DOHH2 (cell line): ENCODE data around the gene SIDT1.

Source experiments
- H3F3A ChIP-seq: fragments of 200-600 bp; sonication (generic), shearing (Covaris generic); 2 replicates; pipeline ENCODE4 v1.6.0; 2016; ENCODE audit warnings: antibody characterized with exemption, mild to moderate bottlenecking; ENCODE audit not compliant: control insufficient read depth, insufficient read depth
- H3K27ac ChIP-seq: fragments of 200-600 bp; sonication (generic); 2 replicates; pipeline ENCODE4 v1.5.1; 2014; ENCODE audit warnings: low read depth, mild to moderate bottlenecking, low read length, moderate library complexity
- H3K27me3 ChIP-seq: fragments of 200-600 bp; sonication (generic); 2 replicates; pipeline ENCODE4 v1.6.1; 2014; ENCODE audit warnings: mild to moderate bottlenecking, low read length, mixed read lengths; ENCODE audit not compliant: control insufficient read depth
- H3K36me3 ChIP-seq: fragments of 200-600 bp; sonication (generic); 2 replicates; pipeline ENCODE4 v1.6.1; 2014; ENCODE audit warnings: mild to moderate bottlenecking, low read length, moderate library complexity, mixed read lengths; ENCODE audit not compliant: control insufficient read depth
- H3K4me1 ChIP-seq: fragments of 200-600 bp; sonication (generic); 2 replicates; pipeline ENCODE4 v1.6.1; 2014; ENCODE audit warnings: mild to moderate bottlenecking, low read length, mixed read lengths; ENCODE audit not compliant: control insufficient read depth
- H3K4me2 ChIP-seq: fragments of 200-600 bp; sonication (generic); 2 replicates; pipeline ENCODE4 v1.6.0; 2014; ENCODE audit warnings: mild to moderate bottlenecking, low read length, moderate library complexity
- H3K4me3 ChIP-seq: fragments of 200-600 bp; sonication (generic); 2 replicates; pipeline ENCODE4 v1.5.1; 2014; ENCODE audit warnings: mild to moderate bottlenecking, low read length, mixed read lengths
- H3K79me2 ChIP-seq: fragments of 200-600 bp; sonication (generic); 2 replicates; pipeline ENCODE4 v1.6.1; 2014; ENCODE audit warnings: mild to moderate bottlenecking, low read length, mixed read lengths; ENCODE audit not compliant: control insufficient read depth
- H3K9me2 ChIP-seq: fragments of 200-600 bp; sonication (generic); replicated peaks from 2 replicates; pipeline ENCODE4 v1.6.1; 2014; ENCODE audit warnings: mild to moderate bottlenecking, low read length, mixed read lengths; ENCODE audit not compliant: control insufficient read depth
- H3K9me3 ChIP-seq: fragments of 200-600 bp; sonication (generic); 2 replicates; pipeline ENCODE4 v1.6.1; 2014; ENCODE audit warnings: antibody characterized with exemption, low read length, mixed read lengths; ENCODE audit not compliant: control insufficient read depth, insufficient read depth
- H4K20me1 ChIP-seq: fragments of 200-600 bp; sonication (generic); 2 replicates; pipeline ENCODE4 v1.6.0; 2014; ENCODE audit warnings: low read depth, mild to moderate bottlenecking, antibody characterized with exemption, low read length, moderate library complexity; ENCODE audit not compliant: control insufficient read depth, insufficient read depth
- EZH2phosphoT487 ChIP-seq: fragments of 200-600 bp; sonication (generic); IDR thresholded peaks from 2 replicates; pipeline ENCODE4 v1.6.1; 2017; ENCODE audit warnings: borderline replicate concordance, mild to moderate bottlenecking, antibody characterized with exemption, low read length, moderate library complexity, mixed read lengths
- TF ChIP-seq, protein P1 (sequence below): fragments of 200-600 bp; sonication (generic); IDR thresholded peaks from one replicate; pipeline ENCODE4 v1.5.1; 2014; ENCODE audit warnings: antibody characterized with exemption, mild to moderate bottlenecking, low read depth, low read length; ENCODE audit not compliant: poor library complexity, severe bottlenecking

Gene SIDT1

GRCh38 chr3:113663761-113664160 lies 131.4 kb downstream of the SIDT1 start:
- H3K9me2 ChIP-seq: no peaks in the 10 kb centered on the region; the same call in 1 of the 2 replicates
- no peaks in the 10 kb centered on the region for H3K27me3 ChIP-seq
- peaks cover 44% of the 10 kb centered on the region for H3K4me1 ChIP-seq
- no peak overlapping the region for H3K27ac ChIP-seq
- no peaks in the 10 kb centered on the region for H4K20me1 ChIP-seq
- no peak overlapping the region for H3K4me2 ChIP-seq
- no peak for TF ChIP-seq EZH2phosphoT487
- TF ChIP-seq, protein P1, sequence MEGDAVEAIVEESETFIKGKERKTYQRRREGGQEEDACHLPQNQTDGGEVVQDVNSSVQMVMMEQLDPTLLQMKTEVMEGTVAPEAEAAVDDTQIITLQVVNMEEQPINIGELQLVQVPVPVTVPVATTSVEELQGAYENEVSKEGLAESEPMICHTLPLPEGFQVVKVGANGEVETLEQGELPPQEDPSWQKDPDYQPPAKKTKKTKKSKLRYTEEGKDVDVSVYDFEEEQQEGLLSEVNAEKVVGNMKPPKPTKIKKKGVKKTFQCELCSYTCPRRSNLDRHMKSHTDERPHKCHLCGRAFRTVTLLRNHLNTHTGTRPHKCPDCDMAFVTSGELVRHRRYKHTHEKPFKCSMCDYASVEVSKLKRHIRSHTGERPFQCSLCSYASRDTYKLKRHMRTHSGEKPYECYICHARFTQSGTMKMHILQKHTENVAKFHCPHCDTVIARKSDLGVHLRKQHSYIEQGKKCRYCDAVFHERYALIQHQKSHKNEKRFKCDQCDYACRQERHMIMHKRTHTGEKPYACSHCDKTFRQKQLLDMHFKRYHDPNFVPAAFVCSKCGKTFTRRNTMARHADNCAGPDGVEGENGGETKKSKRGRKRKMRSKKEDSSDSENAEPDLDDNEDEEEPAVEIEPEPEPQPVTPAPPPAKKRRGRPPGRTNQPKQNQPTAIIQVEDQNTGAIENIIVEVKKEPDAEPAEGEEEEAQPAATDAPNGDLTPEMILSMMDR: no peak
- H3F3A ChIP-seq: peaks cover 3% of the 10 kb centered on the region; the same call in 1 of the 2 replicates
- no peaks in the 10 kb centered on the region for H3K79me2 ChIP-seq
- H3K4me3 ChIP-seq: no peak overlapping the region
- no peaks in the 10 kb centered on the region for H3K9me3 ChIP-seq
- H3K36me3 ChIP-seq: peaks cover 28% of the 10 kb centered on the region

DNA sequence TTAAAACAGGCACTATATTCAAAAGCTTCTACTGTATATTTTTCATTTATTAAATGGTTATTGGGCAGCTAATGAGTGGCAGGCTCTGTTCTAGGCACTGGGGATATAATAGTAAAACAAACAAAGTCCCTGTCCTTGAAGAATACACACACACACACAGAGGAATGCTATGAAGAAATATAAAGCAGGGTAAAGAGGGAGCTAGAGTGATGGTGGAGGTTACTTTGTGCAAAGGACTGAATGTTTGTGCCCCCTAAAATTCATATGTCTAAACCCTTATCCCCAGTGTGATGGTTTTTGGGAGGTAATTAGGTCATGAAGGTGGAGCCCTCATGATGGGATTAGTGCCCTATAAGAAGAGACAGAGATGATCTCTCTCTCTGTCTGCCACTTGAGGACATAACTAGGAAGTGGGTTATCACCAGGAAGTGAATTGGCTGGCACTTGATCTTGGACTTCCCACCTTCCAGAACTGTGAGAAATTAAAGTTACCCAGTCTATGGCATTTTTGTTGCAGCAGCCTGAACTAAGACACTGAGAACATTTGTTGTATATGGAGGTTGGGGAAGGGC lies 132.3 kb downstream of the SIDT1 start:
- Histone ChIP-seq H3K4me2 (no peak overlapping the region), H3F3A (peaks cover 7% of the 10 kb centered on the region; the same call in 1 of the 2 replicates), H3K4me3 (no peak overlapping the region), H3K36me3 (peaks cover 24% of the 10 kb centered on the region), H3K27ac (no peak overlapping the region), H3K27me3 (no peaks in the 10 kb centered on the region), H3K79me2 (no peaks in the 10 kb centered on the region), H3K4me1 (peaks cover 37% of the 10 kb centered on the region), H3K9me2 (no peaks in the 10 kb centered on the region; the same call in 1 of the 2 replicates), H3K9me3 (no peaks in the 10 kb centered on the region), H4K20me1 (no peaks in the 10 kb centered on the region)
- no peak for TF ChIP-seq EZH2phosphoT487
- TF ChIP-seq, protein P1: no peak

GRCh38 chr3:113668015-113668414 lies 135.7 kb downstream of the SIDT1 start:
- TF ChIP-seq, protein P1: no peak
- TF ChIP-seq EZH2phosphoT487: no peak
- Histone ChIP-seq H3K4me3 (peak overlapping the region; percentile 32), H3K27ac (no peak overlapping the region), H3F3A (peaks cover 7% of the 10 kb centered on the region; the same call in 1 of the 2 replicates), H3K4me1 (peaks cover 22% of the 10 kb centered on the region), H3K36me3 (peaks cover 4% of the 10 kb centered on the region), H4K20me1 (no peaks in the 10 kb centered on the region), H3K27me3 (no peaks in the 10 kb centered on the region), H3K9me3 (no peaks in the 10 kb centered on the region), H3K4me2 (peak overlapping the region; percentile 61), H3K79me2 (no peaks in the 10 kb centered on the region), H3K9me2 (no peaks in the 10 kb centered on the region; the same call in 1 of the 2 replicates)
